GM18505 (cell line): Measurements from ENCODE around the gene SCGB1C2.

Experiments
- ATAC-seq: cut with Tn5 transposase; IDR thresholded peaks from one replicate; pipeline ENCODE4 v1.9.1; 2021; ENCODE audit not compliant: unreplicated experiment
- POLR2A ChIP-seq: IDR thresholded peaks from 4 replicates; pipeline ENCODE4 v1.6.1; 2011; ENCODE audit warnings: borderline replicate concordance; ENCODE audit not compliant: insufficient read depth, insufficient read length; ENCODE audit errors: extremely low read depth

The SCGB1C2 gene

GRCh38 chr17:145671-146541 lies 8.5 kb downstream of the SCGB1C2 start:
- TF ChIP-seq POLR2A, result no peak

DNA sequence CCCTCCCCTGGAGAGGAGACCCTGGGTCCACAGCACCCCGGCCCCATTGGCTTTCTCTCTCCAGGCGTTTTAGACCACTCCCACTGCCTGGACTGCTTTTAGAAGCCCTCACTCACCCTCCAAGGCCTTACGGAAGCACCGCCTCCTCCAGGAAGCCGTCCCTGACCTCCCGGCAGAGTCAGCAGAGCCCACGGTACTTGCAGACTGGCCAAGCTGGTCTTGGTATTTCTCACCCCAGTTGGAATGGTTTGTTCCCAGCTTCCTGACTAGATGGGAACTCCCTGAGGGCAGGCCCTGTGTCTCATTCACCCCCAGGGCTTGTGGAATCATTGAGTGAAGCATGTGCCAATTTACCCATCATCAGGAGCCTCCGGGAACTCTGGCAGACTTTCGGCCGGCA lies 9.2 kb downstream of the SCGB1C2 start:
- no peak for TF ChIP-seq POLR2A
- ATAC-seq, result no peak

More at GRCh38 chr17:145671-146541, 8.5 kb downstream of the SCGB1C2 start:
- no peak for ATAC-seq

GRCh38 chr17:146983-147761 lies 9.8 kb downstream of the SCGB1C2 start:
- no peak for TF ChIP-seq POLR2A
- no peak for ATAC-seq

- no peak for TF ChIP-seq POLR2A
- no peak for ATAC-seq
Observed at GRCh38 chr17:147796-148740, 10.7 kb downstream of the SCGB1C2 start.

DNA sequence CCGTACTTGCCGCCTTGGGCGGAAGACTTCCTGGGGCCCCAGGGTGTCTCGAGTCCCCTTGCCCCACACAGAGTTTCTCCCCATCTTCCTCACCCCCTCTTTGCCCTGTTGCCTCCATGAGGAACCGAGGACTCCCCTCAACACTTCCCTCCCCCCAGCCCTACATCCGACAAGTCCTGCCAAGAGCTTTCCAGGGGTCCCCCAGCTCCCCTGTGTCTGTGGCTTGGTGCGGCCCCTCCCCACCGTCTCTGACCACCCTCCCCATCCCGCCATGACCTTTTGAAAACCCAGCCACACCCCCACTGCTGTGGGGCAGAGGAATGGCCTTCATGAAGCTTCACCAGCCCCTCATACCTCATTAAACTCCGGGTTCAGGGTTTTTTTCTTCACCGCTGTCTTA lies 11.4 kb downstream of the SCGB1C2 start:
- no peak for TF ChIP-seq POLR2A
- no peak for ATAC-seq

GRCh38 chr17:149231-149630 lies 11.9 kb downstream of the SCGB1C2 start:
- no peak for TF ChIP-seq POLR2A
- no peak for ATAC-seq

- no peak for TF ChIP-seq POLR2A
- no peak for ATAC-seq
Observed at GRCh38 chr17:149897-150584, 12.7 kb downstream of the SCGB1C2 start.

DNA sequence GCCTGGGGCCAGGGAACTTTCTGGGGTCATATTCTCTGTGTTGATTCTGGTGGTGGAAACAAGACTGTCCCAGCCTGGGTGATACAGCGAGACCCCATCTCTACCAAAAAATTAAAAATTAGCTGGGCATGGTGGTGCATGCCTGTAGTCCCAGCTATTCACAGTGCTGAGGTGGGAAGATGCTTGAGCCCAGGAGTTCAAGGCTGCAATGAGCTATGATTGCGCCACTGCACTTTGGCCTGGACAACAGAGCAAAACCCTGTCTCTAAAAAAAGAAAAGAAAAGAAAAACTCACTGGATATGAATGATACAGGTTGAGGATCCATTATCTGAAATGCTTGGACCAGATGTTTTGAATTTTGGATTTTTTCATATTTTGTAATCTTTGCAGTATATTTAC lies 13.6 kb downstream of the SCGB1C2 start:
- no peak for TF ChIP-seq POLR2A
- no peak for ATAC-seq

GRCh38 chr17:151886-152859 lies 14.8 kb downstream of the SCGB1C2 start:
- no peak for ATAC-seq

GRCh38 chr17:152860-153420 lies 15.6 kb downstream of the SCGB1C2 start:
- no peak for TF ChIP-seq POLR2A
- no peak for ATAC-seq

More at GRCh38 chr17:151886-152859, 14.8 kb downstream of the SCGB1C2 start:
- TF ChIP-seq POLR2A, result no peak

DNA sequence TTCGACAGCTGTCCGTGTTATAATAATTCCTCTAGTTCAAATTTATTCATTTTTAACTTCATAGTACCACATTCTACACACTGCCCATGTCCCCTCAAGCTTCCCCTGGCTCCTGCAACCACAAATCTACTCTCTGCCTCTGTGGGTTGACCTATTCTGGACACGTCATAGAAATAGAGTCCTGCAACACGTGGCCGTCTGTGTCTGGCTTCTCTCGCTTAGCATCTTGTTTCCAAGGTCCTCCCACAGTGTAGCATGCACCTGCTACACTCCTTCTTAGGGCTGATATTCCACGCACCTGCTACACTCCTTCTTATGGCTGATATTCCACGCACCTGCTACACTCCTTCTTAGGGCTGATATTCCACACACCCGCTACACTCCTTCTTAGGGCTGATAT lies 16.5 kb downstream of the SCGB1C2 start:
- no peak for TF ChIP-seq POLR2A

More for the DNA sequence above, 16.5 kb downstream of the SCGB1C2 start:
- ATAC-seq, result no peak
